A549 (cell line): ENCODE data around the gene ANK2. TPM values are rescaled to one million over a fixed set of nuclear protein-coding genes. Genes with fewer than 3 reads are reported as not detected.
A peak's percentile ranks its signal among the peaks of the same experiment; 100 is the strongest.

ENCODE experiments used
- ATAC-seq, 2 experiments: fragments of 200-7000 bp in 1 of 2; fragments of >200 bp in 1 of 2; cut with Nextera tagmentation in 1 of 2; cut with Tn5 transposase in 1 of 2; 3 replicates each; pipeline versions ENCODE4 v1.8.0 to v1.9.1; 2018 to 2020; ENCODE audit warnings: mild to moderate bottlenecking in 1 of 2, moderate library complexity in 1 of 2
- CTCF ChIA-PET: fragments of 300-600 bp; sonication (Branson Sonifier 250); formaldehyde crosslinking; extraction: SDS; loops from one replicate; lab custom pipeline; 2021; ENCODE audit warnings: antibody characterized with exemption, inconsistent platforms; lab: Yijun Ruan, JAX
- POLR2A ChIA-PET: fragments of 350-600 bp; formaldehyde crosslinking; extraction: SDS; loops from one replicate; lab custom pipeline; 2021; ENCODE audit warnings: antibody characterized with exemption, inconsistent platforms; lab: Yijun Ruan, JAX
- DNase-seq, 2 experiments: peaks; one replicate each; pipeline versions ENCODE4 v3.0.0 to v3.0.0-alpha.2; 2011 to 2016; ENCODE audit warnings: low read depth in 1 of 2, low spot score in 1 of 2
- FAIRE-seq: peaks from 2 replicates; lab custom pipeline; 2011; peaks lifted over from hg19 to GRCh38; lab: Jason Lieb, UNC
- H3K27ac ChIP-seq, 2 experiments: fragments of >200 bp; sonication (Bioruptor Twin); formaldehyde crosslinking; 3 replicates each; pipeline ENCODE4 v1.5.1; 2016 to 2017
- H3K4me1 ChIP-seq: fragments of >200 bp; sonication (Bioruptor Twin); formaldehyde crosslinking; 3 replicates; pipeline ENCODE4 v1.6.1; 2016
- H3K4me2 ChIP-seq: fragments of >200 bp; sonication (Bioruptor Twin); formaldehyde crosslinking; 3 replicates; pipeline ENCODE4 v1.6.1; 2016
- H3K4me3 ChIP-seq: fragments of >200 bp; sonication (Bioruptor Twin); formaldehyde crosslinking; 3 replicates; pipeline ENCODE4 v1.5.1; 2016
- H3K9me3 ChIP-seq: fragments of >200 bp; sonication (Bioruptor Twin); formaldehyde crosslinking; 3 replicates; pipeline ENCODE4 v1.6.1; 2016
- CHD2 ChIP-seq: fragments of 150-350 bp; IDR thresholded peaks from 2 replicates; pipeline ENCODE4 v1.6.1; 2014; ENCODE audit warnings: low read length; ENCODE audit not compliant: partially characterized antibody
- CHD4 ChIP-seq: fragments of 200-600 bp; sonication (generic); IDR thresholded peaks from 2 replicates; pipeline ENCODE4 v1.6.1; 2016; ENCODE audit warnings: antibody characterized with exemption, mild to moderate bottlenecking, borderline replicate concordance
- EHMT2 ChIP-seq: fragments of 200-600 bp; sonication (generic); IDR thresholded peaks from 2 replicates; pipeline ENCODE4 v1.6.1; 2016; ENCODE audit warnings: antibody characterized with exemption, low read depth, mild to moderate bottlenecking, moderate library complexity
- FOSL2 ChIP-seq, 2 experiments: fragments of 450-650 bp in 1 of 2; fragments of >200 bp in 1 of 2; sonication (Bioruptor Twin) in 1 of 2; formaldehyde crosslinking; IDR thresholded peaks; 2 replicates each; pipeline versions ENCODE4 v1.5.0 to v1.6.1; 2016 to 2020; ENCODE audit warnings: mild to moderate bottlenecking in 1 of 2, moderate library complexity in 1 of 2
- JUN ChIP-seq, 2 experiments: fragments of >200 bp; sonication (Bioruptor Twin); formaldehyde crosslinking; IDR thresholded peaks; 2 replicates in 1 of 2; 3 replicates in 1 of 2; pipeline ENCODE4 v1.6.1; 2016 to 2017
- KDM1A ChIP-seq: fragments of 200-600 bp; sonication (generic); IDR thresholded peaks from 2 replicates; pipeline ENCODE4 v1.6.1; 2016; ENCODE audit warnings: low read depth, mild to moderate bottlenecking
- MAFK ChIP-seq: fragments of 450-650 bp; IDR thresholded peaks from 2 replicates; pipeline ENCODE4 v1.6.1; 2014; ENCODE audit not compliant: partially characterized antibody
- NFE2L2 ChIP-seq: fragments of 150-350 bp; conservative IDR thresholded peaks from 2 replicates; pipeline ENCODE4 v1.6.1; 2014; ENCODE audit warnings: low read length
- POLR2A ChIP-seq: IDR thresholded peaks from 2 replicates; pipeline ENCODE4 v1.6.1; 2012; ENCODE audit warnings: mild to moderate bottlenecking, low read length
- RNF2 ChIP-seq: fragments of 200-600 bp; sonication (generic); IDR thresholded peaks from 2 replicates; pipeline ENCODE4 v1.6.1; 2016; ENCODE audit warnings: low read depth, mild to moderate bottlenecking, antibody characterized with exemption, moderate library complexity, borderline replicate concordance
- WGBS: methylation state at CpG from one replicate; pipeline ENCODE4 v1.1.6; 2017; ENCODE audit errors: missing lambda C conversion rate; 5-methylcytosine and 5-hydroxymethylcytosine counted together
- polyA plus RNA-seq, 4 experiments: library from polyadenylated mRNA; depleted of rRNA in 3 of 4; stranded (reverse); fragments of >200 nt; fragmentation: RNase III in 1 of 4; extraction: RNeasy Plus Mini Kit Qiagen cat#74134 plus additional on column Dnase treatment in 1 of 4; gene quantifications; 2 replicates in 3 of 4; 3 replicates in 1 of 4; pipeline ENCODE4 v1.2.3, GENCODE V29; 2011 to 2017
- TF ChIP-seq, protein P1 (sequence below): fragments of 250-450 bp; sonication (Bioruptor Pico); IDR thresholded peaks from 2 replicates; pipeline ENCODE4 v1.5.0; 2021; ENCODE audit warnings: mild to moderate bottlenecking, moderate library complexity, borderline replicate concordance
- TF ChIP-seq, protein P2 (sequence below): fragments of 150-350 bp; IDR thresholded peaks from 2 replicates; pipeline ENCODE4 v1.6.1; 2014; ENCODE audit warnings: low read depth, mild to moderate bottlenecking, low read length

The ANK2 gene
- polyA plus RNA-seq, 2 of the 4 experiments (the other 2 are of a cell fraction): 1.4 to 3.1 TPM

- TF ChIP-seq, protein P1, sequence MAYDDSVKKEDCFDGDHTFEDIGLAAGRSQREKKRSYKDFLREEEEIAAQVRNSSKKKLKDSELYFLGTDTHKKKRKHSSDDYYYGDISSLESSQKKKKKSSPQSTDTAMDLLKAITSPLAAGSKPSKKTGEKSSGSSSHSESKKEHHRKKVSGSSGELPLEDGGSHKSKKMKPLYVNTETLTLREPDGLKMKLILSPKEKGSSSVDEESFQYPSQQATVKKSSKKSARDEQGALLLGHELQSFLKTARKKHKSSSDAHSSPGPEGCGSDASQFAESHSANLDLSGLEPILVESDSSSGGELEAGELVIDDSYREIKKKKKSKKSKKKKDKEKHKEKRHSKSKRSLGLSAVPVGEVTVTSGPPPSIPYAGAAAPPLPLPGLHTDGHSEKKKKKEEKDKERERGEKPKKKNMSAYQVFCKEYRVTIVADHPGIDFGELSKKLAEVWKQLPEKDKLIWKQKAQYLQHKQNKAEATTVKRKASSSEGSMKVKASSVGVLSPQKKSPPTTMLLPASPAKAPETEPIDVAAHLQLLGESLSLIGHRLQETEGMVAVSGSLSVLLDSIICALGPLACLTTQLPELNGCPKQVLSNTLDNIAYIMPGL (CRISPR knock-in tag): no peak
- TF ChIP-seq JUN (IDR thresholded peaks at IDR 0.05) (no peak), RNF2 (no peak), KDM1A (no peak)
These were observed 335.9 kb downstream of the ANK2 start (continued) for GRCh38 chr4:113385281-113385899.

DNA sequence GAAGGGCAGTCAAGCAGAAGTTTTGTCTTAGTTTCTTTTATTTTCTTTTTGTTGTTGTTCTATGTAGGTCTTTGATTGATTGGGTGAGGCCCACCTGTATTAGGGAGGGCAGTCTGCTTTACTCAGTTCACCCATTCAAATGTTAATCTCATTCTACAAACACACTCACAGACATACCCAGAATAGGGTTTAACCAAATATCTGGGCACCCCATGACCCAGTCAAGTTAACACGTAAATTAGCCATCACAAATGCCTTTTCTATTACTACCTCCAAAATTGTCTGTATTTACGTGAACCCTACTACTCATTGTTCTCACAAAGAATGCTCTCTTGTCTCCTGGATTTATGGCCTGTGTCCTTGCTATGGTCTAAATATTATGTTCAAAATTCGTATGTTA, 339.7 kb downstream of the ANK2 start:
- CTCF ChIA-PET: no interaction called here
- POLR2A ChIA-PET: no interaction called here
- 73% methylated on average over 3 of the region's 3 CpGs for WGBS
- H3K4me3 ChIP-seq: no peak overlapping the region
- no peak for FAIRE-seq
- TF ChIP-seq EHMT2 (no peak), CHD4 (no peak), RNF2 (no peak), NFE2L2 (no peak)
- TF ChIP-seq, protein P2, sequence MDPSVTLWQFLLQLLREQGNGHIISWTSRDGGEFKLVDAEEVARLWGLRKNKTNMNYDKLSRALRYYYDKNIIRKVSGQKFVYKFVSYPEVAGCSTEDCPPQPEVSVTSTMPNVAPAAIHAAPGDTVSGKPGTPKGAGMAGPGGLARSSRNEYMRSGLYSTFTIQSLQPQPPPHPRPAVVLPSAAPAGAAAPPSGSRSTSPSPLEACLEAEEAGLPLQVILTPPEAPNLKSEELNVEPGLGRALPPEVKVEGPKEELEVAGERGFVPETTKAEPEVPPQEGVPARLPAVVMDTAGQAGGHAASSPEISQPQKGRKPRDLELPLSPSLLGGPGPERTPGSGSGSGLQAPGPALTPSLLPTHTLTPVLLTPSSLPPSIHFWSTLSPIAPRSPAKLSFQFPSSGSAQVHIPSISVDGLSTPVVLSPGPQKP: no peak
- no peak for ATAC-seq
- no peaks in the 10 kb centered on the region for H3K9me3 ChIP-seq
- H3K4me2 ChIP-seq: no peak overlapping the region
- no peaks in the 10 kb centered on the region for H3K4me1 ChIP-seq
- no peak overlapping the region for H3K27ac ChIP-seq
- DNase-seq: no peak

- peak; percentile 25 for TF ChIP-seq MAFK
- TF ChIP-seq CHD2: no peak
- TF ChIP-seq, protein P2: no peak
- H3K4me2 ChIP-seq: no peak overlapping the region
- no peak for DNase-seq
- H3K4me3 ChIP-seq: no peak overlapping the region
- no peak for FAIRE-seq
- no peak for ATAC-seq
- ChIA-PET POLR2A (no interaction called here), CTCF (no interaction called here)
- no peak overlapping the region for H3K27ac ChIP-seq
- H3K4me1 ChIP-seq: no peaks in the 10 kb centered on the region
- H3K9me3 ChIP-seq: no peaks in the 10 kb centered on the region
These were observed 341.4 kb downstream of the ANK2 start for GRCh38 chr4:113390850-113391249.

DNA sequence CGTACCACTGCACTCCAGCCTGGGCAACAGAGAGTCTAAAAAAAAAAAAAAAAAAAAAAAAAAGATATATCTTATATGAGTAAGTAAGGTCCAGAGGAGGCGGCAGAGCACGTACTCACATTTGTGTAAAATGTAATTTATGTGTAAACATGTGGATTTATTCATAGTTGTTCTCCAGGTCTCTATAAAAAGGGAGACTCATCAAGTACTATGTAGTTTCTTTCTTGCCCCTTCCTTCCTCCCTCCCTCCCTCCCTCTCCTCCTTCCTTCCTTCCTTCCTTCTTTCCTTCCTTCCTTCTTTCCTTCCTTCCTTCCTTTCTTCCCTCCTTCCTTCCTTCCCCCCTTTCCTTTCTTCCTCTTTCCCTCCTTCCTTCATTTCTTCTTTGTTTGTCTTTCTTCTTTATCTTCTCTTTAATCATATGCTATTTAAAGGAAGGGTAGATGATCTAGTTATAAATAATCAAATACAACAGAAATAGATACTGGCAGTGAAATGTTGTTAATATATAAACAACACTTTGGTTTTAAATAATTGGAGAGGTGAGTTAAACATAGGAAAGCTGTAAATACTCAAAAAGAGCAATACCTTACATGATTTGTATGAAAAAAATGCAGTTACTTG, 344.8 kb downstream of the ANK2 start:
- CTCF ChIA-PET: interaction anchor here (0.5 to 1.9 kb wide), 16 partner anchors 9 to 990 kb away, joined by 3 to 22 read pairs (median 5); no protein-coding TSS in a partner anchor
- Histone ChIP-seq H3K27ac (no peak overlapping the region), H3K4me2 (no peak overlapping the region), H3K4me3 (no peak overlapping the region), H3K9me3 (no peaks in the 10 kb centered on the region), H3K4me1 (no peaks in the 10 kb centered on the region)
- TF ChIP-seq POLR2A (no peak), FOSL2 (IDR thresholded peaks at IDR 0.05) (no peak), FOSL2 (CRISPR knock-in tag; IDR thresholded peaks at IDR 0.05) (no peak)
- DNase-seq (no peak), FAIRE-seq (no peak), ATAC-seq (no peak)
- POLR2A ChIA-PET: interaction anchor here (0.9 kb wide), 1 partner anchor 368 kb away, joined by 3 read pairs; no protein-coding TSS in a partner anchor
- 55% methylated on average over 3 of the region's 3 CpGs for WGBS
